Neural progenitor cell (in vitro differentiated cells): ENCODE results near the gene KRTAP5-6.
"Not testable (repeated sequence)": the region's sequence is repeated elsewhere in the genome, so short reads cannot be mapped to it uniquely, and the experiment has no call there.

Experiments
- CTCF ChIP-seq: fragments of 200-600 bp; sonication (generic); IDR thresholded peaks from 2 replicates; pipeline ENCODE4 v1.5.1; 2017; ENCODE audit warnings: antibody characterized with exemption, mild to moderate bottlenecking
- EZH2 ChIP-seq: fragments of 200-600 bp; sonication (generic); IDR thresholded peaks from 2 replicates; pipeline ENCODE4 v1.6.1; 2017; ENCODE audit warnings: antibody characterized with exemption, mild to moderate bottlenecking, moderate library complexity

- TF ChIP-seq CTCF, EZH2: not testable (repeated sequence)
These were observed 34.2 kb upstream of the KRTAP5-6 start for GRCh38 chr11:1662699-1663283.
